ENCODE data around the gene PPP1CA.

The PPP1CA gene

DNA sequence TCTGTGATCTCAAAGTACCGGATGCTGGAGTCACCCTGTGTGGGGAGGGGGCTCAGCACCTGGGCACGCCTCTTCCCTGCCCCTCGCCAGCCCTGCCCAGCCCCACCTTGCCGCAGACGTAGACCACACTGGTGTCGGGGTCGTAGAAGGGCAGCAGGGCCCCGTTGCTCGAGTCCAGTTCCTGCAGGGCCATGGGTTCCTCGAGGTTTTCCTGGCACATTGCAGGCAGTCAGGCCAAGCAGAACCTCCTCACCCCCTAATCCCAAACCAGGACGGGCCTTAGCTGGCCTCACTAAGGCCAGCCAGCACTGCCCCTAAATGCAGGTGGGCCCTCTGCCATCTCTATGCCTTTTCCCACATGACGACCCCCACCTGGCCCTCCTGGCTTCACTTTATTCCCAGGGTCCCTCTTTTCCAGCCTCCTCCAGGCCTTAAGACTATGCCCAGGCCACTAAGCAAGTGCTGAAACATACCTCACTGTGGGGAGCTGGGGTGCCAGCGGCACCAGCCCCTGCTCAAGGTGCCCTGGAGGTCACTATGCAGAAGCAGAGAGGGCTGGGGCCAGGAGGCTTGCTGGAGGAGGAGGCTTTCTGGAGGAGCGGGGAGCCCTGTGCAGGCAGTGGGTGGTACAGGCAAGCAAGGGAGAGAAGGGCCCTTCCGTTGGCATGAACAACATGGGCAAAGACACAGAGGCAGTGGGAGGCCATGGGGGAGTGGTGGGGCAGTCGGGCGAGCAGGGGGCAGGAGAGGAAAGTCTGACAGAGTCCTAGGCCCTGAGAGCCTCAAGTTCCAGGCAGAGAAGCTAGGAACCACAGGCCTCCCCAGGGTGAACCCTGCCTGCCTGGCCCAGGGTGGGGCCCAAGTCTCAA lies 38.8 kb upstream of the PPP1CA start:
- TF ChIP-seq, protein P1, sequence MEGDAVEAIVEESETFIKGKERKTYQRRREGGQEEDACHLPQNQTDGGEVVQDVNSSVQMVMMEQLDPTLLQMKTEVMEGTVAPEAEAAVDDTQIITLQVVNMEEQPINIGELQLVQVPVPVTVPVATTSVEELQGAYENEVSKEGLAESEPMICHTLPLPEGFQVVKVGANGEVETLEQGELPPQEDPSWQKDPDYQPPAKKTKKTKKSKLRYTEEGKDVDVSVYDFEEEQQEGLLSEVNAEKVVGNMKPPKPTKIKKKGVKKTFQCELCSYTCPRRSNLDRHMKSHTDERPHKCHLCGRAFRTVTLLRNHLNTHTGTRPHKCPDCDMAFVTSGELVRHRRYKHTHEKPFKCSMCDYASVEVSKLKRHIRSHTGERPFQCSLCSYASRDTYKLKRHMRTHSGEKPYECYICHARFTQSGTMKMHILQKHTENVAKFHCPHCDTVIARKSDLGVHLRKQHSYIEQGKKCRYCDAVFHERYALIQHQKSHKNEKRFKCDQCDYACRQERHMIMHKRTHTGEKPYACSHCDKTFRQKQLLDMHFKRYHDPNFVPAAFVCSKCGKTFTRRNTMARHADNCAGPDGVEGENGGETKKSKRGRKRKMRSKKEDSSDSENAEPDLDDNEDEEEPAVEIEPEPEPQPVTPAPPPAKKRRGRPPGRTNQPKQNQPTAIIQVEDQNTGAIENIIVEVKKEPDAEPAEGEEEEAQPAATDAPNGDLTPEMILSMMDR (conservative IDR thresholded peaks at IDR 0.05; ENCODE audit: low read depth, low read length): no peak
- no peak overlapping the region for H3K4me2 ChIP-seq
- H3K36me3 ChIP-seq (ENCODE audit: insufficient read depth): no peaks in the 10 kb centered on the region
- H3K27me3 ChIP-seq (ENCODE audit: insufficient read depth, low read depth): peaks cover 5% of the 10 kb centered on the region; the same call in 1 of the 2 replicates
- H2AFZ ChIP-seq (ENCODE audit: low read depth): no peak overlapping the region
- H3K27ac ChIP-seq: no peak overlapping the region
- no peaks in the 10 kb centered on the region for H3K4me1 ChIP-seq (ENCODE audit: low read depth, poor library complexity, severe bottlenecking)
- H3K9ac ChIP-seq: no peak overlapping the region
- H3K79me2 ChIP-seq (ENCODE audit: insufficient read depth, low read depth): no peaks in the 10 kb centered on the region
- H3K4me3 ChIP-seq (IDR thresholded peaks at IDR 0.05; ENCODE audit: insufficient read depth, low read depth, low read length): no peak overlapping the region
- H4K20me1 ChIP-seq (ENCODE audit: insufficient read depth): no peaks in the 10 kb centered on the region

DNA sequence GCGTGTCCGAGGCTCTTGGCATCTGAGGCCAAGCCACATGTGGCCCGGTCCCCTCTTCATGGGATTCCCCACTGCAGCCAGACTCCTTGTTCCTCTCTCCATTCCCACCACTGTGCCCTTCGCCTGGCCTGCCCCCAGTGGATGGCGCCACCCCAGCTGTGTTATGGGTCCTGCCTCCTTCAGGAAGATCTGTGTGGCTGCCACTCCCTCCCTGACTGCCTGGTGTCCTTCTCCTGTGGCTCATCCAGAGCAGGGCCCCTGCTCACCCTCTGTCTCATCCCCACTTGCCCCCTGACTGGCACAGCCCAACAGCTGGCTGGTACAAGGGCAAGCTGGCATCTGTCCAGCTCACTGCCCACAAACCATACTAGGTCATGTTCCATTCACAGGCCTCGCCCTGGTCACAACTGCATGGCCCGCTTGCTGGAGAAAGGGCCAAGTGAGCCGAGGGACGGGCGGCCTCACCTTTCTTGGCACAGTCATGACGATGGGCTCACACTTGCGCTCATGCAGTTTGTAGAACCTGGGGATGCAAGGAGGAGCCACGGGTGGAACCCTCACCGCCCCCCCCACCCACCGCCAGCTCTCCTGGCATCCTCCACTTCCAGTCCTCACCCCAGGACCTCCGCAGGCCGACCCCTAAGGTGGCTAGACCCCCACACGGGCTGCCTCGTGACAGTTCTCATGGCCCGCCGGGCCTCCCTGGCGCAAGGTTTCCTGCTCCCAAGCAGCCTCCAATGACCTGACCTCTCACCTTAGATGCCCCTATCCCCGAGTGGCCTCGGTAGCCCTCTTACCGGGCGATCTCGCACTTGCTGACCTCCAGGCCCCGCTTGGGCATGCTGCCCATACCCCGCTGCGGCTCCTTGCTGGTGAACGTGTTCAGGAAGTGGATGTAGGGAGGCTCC lies 37.9 kb upstream of the PPP1CA start:
- Histone ChIP-seq H3K27ac (no peak overlapping the region), H3K36me3 (ENCODE audit: insufficient read depth) (no peaks in the 10 kb centered on the region)

DNA sequence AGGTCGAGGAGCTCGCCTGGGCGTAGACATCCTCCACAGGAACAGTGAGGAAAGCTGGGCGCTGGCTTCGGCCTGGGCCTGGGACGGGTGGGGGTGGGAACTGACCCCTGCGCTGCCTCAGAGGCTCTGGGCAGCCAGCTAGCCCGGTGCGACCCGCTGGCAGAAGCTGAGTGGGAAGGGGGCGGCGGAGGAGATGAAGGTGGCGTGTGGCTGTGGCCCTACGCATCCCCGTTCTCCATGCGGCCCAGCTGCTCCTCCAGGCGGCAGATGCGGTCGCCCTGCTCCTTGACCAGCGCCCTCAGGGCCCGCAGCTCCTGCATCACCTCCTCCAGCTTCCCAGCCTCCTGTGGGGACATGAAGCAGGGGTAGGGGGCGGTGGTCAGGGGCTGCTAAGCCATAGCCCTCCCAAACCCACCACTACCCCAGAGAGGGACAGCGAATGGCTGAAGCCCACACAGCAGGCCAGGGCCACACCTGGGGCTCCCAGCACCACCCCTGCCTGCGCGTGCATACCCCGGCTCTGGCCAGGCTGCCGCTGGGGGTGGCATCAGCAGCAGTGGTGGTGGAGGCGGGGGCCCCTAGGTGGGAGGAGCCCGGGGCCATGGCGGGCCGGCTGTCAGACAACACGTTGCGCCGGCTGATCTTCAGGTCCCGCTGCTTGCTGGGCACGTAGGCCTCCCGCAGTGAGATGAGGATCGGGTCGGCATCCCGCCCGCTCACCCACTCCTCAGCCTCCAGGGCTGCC lies 36.7 kb upstream of the PPP1CA start:
- no peak overlapping the region for H3K4me2 ChIP-seq
- TF ChIP-seq, protein P1 (conservative IDR thresholded peaks at IDR 0.05; ENCODE audit: low read depth, low read length): no peak
- no peak overlapping the region for H2AFZ ChIP-seq (ENCODE audit: low read depth)
- H3K4me3 ChIP-seq (IDR thresholded peaks at IDR 0.05; ENCODE audit: insufficient read depth, low read depth, low read length): no peak overlapping the region
- H3K27ac ChIP-seq: no peak overlapping the region
- H3K36me3 ChIP-seq (ENCODE audit: insufficient read depth): no peaks in the 10 kb centered on the region
- H3K79me2 ChIP-seq (ENCODE audit: insufficient read depth, low read depth): no peaks in the 10 kb centered on the region
- H3K27me3 ChIP-seq (ENCODE audit: insufficient read depth, low read depth): no peaks in the 10 kb centered on the region
- no peaks in the 10 kb centered on the region for H3K4me1 ChIP-seq (ENCODE audit: low read depth, poor library complexity, severe bottlenecking)
- H3K9ac ChIP-seq: no peak overlapping the region
- H4K20me1 ChIP-seq (ENCODE audit: insufficient read depth): no peaks in the 10 kb centered on the region

More for the DNA sequence above, 37.9 kb upstream of the PPP1CA start:
- TF ChIP-seq, protein P1 (conservative IDR thresholded peaks at IDR 0.05; ENCODE audit: low read depth, low read length): no peak
- no peaks in the 10 kb centered on the region for H3K27me3 ChIP-seq (ENCODE audit: insufficient read depth, low read depth)
- H3K9ac ChIP-seq: no peak overlapping the region
- H2AFZ ChIP-seq (ENCODE audit: low read depth): no peak overlapping the region
- no peaks in the 10 kb centered on the region for H3K4me1 ChIP-seq (ENCODE audit: low read depth, poor library complexity, severe bottlenecking)
- H4K20me1 ChIP-seq (ENCODE audit: insufficient read depth): no peaks in the 10 kb centered on the region
- no peaks in the 10 kb centered on the region for H3K79me2 ChIP-seq (ENCODE audit: insufficient read depth, low read depth)
- no peak overlapping the region for H3K4me3 ChIP-seq (IDR thresholded peaks at IDR 0.05; ENCODE audit: insufficient read depth, low read depth, low read length)
- H3K4me2 ChIP-seq: no peak overlapping the region

DNA sequence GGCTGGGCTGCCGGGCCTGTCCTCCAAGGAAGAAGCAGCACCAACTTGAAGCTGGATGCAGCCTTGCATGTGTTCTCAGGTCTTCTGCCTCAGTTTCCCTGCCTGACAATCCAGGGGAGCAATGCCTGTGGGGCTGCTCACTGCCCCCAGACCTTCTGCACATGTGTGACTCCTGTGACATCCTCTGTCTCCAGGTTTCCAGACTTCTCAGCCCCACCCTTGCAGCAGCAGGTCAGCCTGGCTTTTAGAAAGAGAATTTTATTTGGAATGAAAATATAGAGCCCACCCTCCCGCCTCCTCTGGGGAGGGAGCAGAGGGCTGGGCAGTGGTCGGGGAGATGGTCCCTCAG lies 36.1 kb upstream of the PPP1CA start:
- Histone ChIP-seq H3K4me3 (IDR thresholded peaks at IDR 0.05; ENCODE audit: insufficient read depth, low read depth, low read length) (no peak overlapping the region), H3K4me1 (ENCODE audit: low read depth, poor library complexity, severe bottlenecking) (no peaks in the 10 kb centered on the region)

More for the DNA sequence above, 36.1 kb upstream of the PPP1CA start:
- H2AFZ ChIP-seq (ENCODE audit: low read depth): no peak overlapping the region
- TF ChIP-seq, protein P1 (conservative IDR thresholded peaks at IDR 0.05; ENCODE audit: low read depth, low read length): no peak
- no peak overlapping the region for H3K9ac ChIP-seq
- no peak overlapping the region for H3K4me2 ChIP-seq
- no peaks in the 10 kb centered on the region for H4K20me1 ChIP-seq (ENCODE audit: insufficient read depth)
- no peaks in the 10 kb centered on the region for H3K79me2 ChIP-seq (ENCODE audit: insufficient read depth, low read depth)
- H3K36me3 ChIP-seq (ENCODE audit: insufficient read depth): no peaks in the 10 kb centered on the region
- no peak overlapping the region for H3K27ac ChIP-seq
- H3K27me3 ChIP-seq (ENCODE audit: insufficient read depth, low read depth): no peaks in the 10 kb centered on the region
